ENCODE data around the gene KIZ.
"Not testable (repeated sequence)": the region's sequence is repeated elsewhere in the genome, so short reads cannot be mapped to it uniquely, and the experiment has no call there.

Gene KIZ

GRCh38 chr20:21230686-21231085 lies 104.8 kb downstream of the KIZ start:
- no peak for FAIRE-seq

GRCh38 chr20:21232546-21233280 lies 106.8 kb downstream of the KIZ start:
- no peak for FAIRE-seq

- FAIRE-seq: no peak
Observed at GRCh38 chr20:21234324-21234723, 108.4 kb downstream of the KIZ start.

GRCh38 chr20:21234806-21235483 lies 109.1 kb downstream of the KIZ start:
- FAIRE-seq: no peak

GRCh38 chr20:21235484-21236445 lies 109.9 kb downstream of the KIZ start:
- FAIRE-seq: peak; percentile 92

GRCh38 chr20:21237956-21238799 lies 112.3 kb downstream of the KIZ start:
- FAIRE-seq: no peak

- FAIRE-seq: no peak
Observed at GRCh38 chr20:21238818-21239536, 113.1 kb downstream of the KIZ start.

GRCh38 chr20:21240394-21240793 lies 114.5 kb downstream of the KIZ start:
- no peak for FAIRE-seq

- no peak for FAIRE-seq
Observed at GRCh38 chr20:21241406-21241805, 115.5 kb downstream of the KIZ start.

- FAIRE-seq: no peak
Observed at GRCh38 chr20:21243811-21244210, 117.9 kb downstream of the KIZ start.

GRCh38 chr20:21244808-21245207 lies 118.9 kb downstream of the KIZ start:
- no peak for FAIRE-seq

GRCh38 chr20:21246161-21246560 lies 120.3 kb downstream of the KIZ start:
- FAIRE-seq: no peak

- not testable (repeated sequence) for FAIRE-seq
Observed at GRCh38 chr20:21247603-21248095, 121.8 kb downstream of the KIZ start.

- FAIRE-seq: no peak
Observed at GRCh38 chr20:21251278-21251677, 125.4 kb downstream of the KIZ start.

- FAIRE-seq: no peak
Observed at GRCh38 chr20:21257192-21257591, 131.3 kb downstream of the KIZ start.

GRCh38 chr20:21258411-21258810 lies 132.5 kb downstream of the KIZ start:
- FAIRE-seq: no peak

GRCh38 chr20:21259346-21259745 lies 133.5 kb downstream of the KIZ start:
- FAIRE-seq: no peak

GRCh38 chr20:21262812-21263211 lies 136.9 kb downstream of the KIZ start:
- no peak for FAIRE-seq

GRCh38 chr20:21265261-21266190 lies 139.6 kb downstream of the KIZ start:
- no peak for FAIRE-seq

GRCh38 chr20:21266191-21266536 lies 140.3 kb downstream of the KIZ start:
- FAIRE-seq: no peak
